ACC112 (cell line): ENCODE results near the gene PNLIP.

Experiments used
- H2AFZ ChIP-seq: fragments of 200-600 bp; sonication (generic); one replicate; pipeline ENCODE4 v1.6.0; 2017; ENCODE audit warnings: antibody characterized with exemption, low read length; ENCODE audit not compliant: unreplicated experiment
- H3K27ac ChIP-seq: fragments of 200-600 bp; sonication (generic); 2 replicates; pipeline ENCODE4 v1.5.1; 2014; ENCODE audit warnings: low read depth, mild to moderate bottlenecking, antibody characterized with exemption, low read length, moderate library complexity
- H3K27me3 ChIP-seq: fragments of 200-600 bp; sonication (generic); 2 replicates; pipeline ENCODE4 v1.6.1; 2014; ENCODE audit warnings: mild to moderate bottlenecking, antibody characterized with exemption, low read length, moderate library complexity, mixed read lengths; ENCODE audit not compliant: insufficient read depth
- H3K36me3 ChIP-seq: fragments of 200-600 bp; sonication (generic); 2 replicates; pipeline ENCODE4 v1.6.1; 2016; ENCODE audit warnings: mild to moderate bottlenecking, antibody characterized with exemption, low read length, moderate library complexity, mixed read lengths; ENCODE audit not compliant: insufficient read depth
- H3K4me1 ChIP-seq: fragments of 200-600 bp; sonication (generic); one replicate; pipeline ENCODE4 v1.6.1; 2016; ENCODE audit warnings: low read length, mixed read lengths; ENCODE audit not compliant: insufficient read depth, unreplicated experiment, control insufficient read depth
- H3K4me3 ChIP-seq: fragments of 200-600 bp; sonication (generic); 2 replicates; pipeline ENCODE4 v1.5.1; 2014; ENCODE audit warnings: mild to moderate bottlenecking, low read depth, low read length
- H3K79me2 ChIP-seq: fragments of 200-600 bp; sonication (generic); one replicate; pipeline ENCODE4 v1.6.0; 2016; ENCODE audit warnings: low read length; ENCODE audit not compliant: control insufficient read depth, unreplicated experiment, insufficient read depth

The PNLIP gene

GRCh38 chr10:116540814-116541213 is 4.9 kb upstream of the PNLIP start:
- no peak overlapping the region for H3K27ac ChIP-seq
- H2AFZ ChIP-seq, result no peak overlapping the region
- no peaks in the 10 kb centered on the region for H3K4me1 ChIP-seq
- no peak overlapping the region for H3K4me3 ChIP-seq
- H3K27me3 ChIP-seq, result peaks cover 17% of the 10 kb centered on the region
- no peaks in the 10 kb centered on the region for H3K36me3 ChIP-seq
- H3K79me2 ChIP-seq, result no peaks in the 10 kb centered on the region

GRCh38 chr10:116542007-116542677 is 3.6 kb upstream of the PNLIP start:
- Histone ChIP-seq H3K4me3 (no peak overlapping the region), H2AFZ (no peak overlapping the region), H3K79me2 (no peaks in the 10 kb centered on the region), H3K4me1 (no peaks in the 10 kb centered on the region), H3K27me3 (peaks cover 27% of the 10 kb centered on the region), H3K36me3 (no peaks in the 10 kb centered on the region), H3K27ac (no peak overlapping the region)

GRCh38 chr10:116545122-116545521 is 609 bp upstream of the PNLIP start:
- Histone ChIP-seq H3K4me1 (no peaks in the 10 kb centered on the region), H3K27me3 (peaks cover 35% of the 10 kb centered on the region), H2AFZ (no peak overlapping the region), H3K79me2 (no peaks in the 10 kb centered on the region), H3K36me3 (no peaks in the 10 kb centered on the region), H3K27ac (no peak overlapping the region), H3K4me3 (no peak overlapping the region)

GRCh38 chr10:116548301-116548700 is 2.6 kb downstream of the PNLIP start:
- H3K27me3 ChIP-seq, result peaks cover 31% of the 10 kb centered on the region
- H3K27ac ChIP-seq, result no peak overlapping the region
- H2AFZ ChIP-seq, result no peak overlapping the region
- no peaks in the 10 kb centered on the region for H3K36me3 ChIP-seq
- H3K4me1 ChIP-seq, result no peaks in the 10 kb centered on the region
- H3K4me3 ChIP-seq, result no peak overlapping the region
- H3K79me2 ChIP-seq, result no peaks in the 10 kb centered on the region

GRCh38 chr10:116553378-116553980 is 7.7 kb downstream of the PNLIP start:
- no peak overlapping the region for H2AFZ ChIP-seq
- H3K27me3 ChIP-seq, result peaks cover 23% of the 10 kb centered on the region
- H3K27ac ChIP-seq, result no peak overlapping the region
- no peaks in the 10 kb centered on the region for H3K4me1 ChIP-seq
- H3K79me2 ChIP-seq, result no peaks in the 10 kb centered on the region
- H3K4me3 ChIP-seq, result no peak overlapping the region
- no peaks in the 10 kb centered on the region for H3K36me3 ChIP-seq

- Histone ChIP-seq H3K79me2 (no peaks in the 10 kb centered on the region), H3K27ac (no peak overlapping the region), H3K36me3 (no peaks in the 10 kb centered on the region), H2AFZ (no peak overlapping the region), H3K4me1 (no peaks in the 10 kb centered on the region), H3K4me3 (no peak overlapping the region), H3K27me3 (peaks cover 22% of the 10 kb centered on the region)
Measured at GRCh38 chr10:116554628-116555027, 8.9 kb downstream of the PNLIP start.

- Histone ChIP-seq H3K27ac (no peak overlapping the region), H3K36me3 (no peaks in the 10 kb centered on the region), H3K27me3 (peaks cover 18% of the 10 kb centered on the region), H3K79me2 (no peaks in the 10 kb centered on the region), H3K4me1 (no peaks in the 10 kb centered on the region), H2AFZ (no peak overlapping the region), H3K4me3 (no peak overlapping the region)
Measured at GRCh38 chr10:116555880-116556279, 10.1 kb downstream of the PNLIP start.

- Histone ChIP-seq H3K79me2 (no peaks in the 10 kb centered on the region), H3K27me3 (peaks cover 29% of the 10 kb centered on the region), H3K4me3 (no peak overlapping the region), H2AFZ (no peak overlapping the region), H3K4me1 (no peaks in the 10 kb centered on the region), H3K36me3 (no peaks in the 10 kb centered on the region), H3K27ac (no peak overlapping the region)
Measured at GRCh38 chr10:116557305-116557880, 11.7 kb downstream of the PNLIP start.

GRCh38 chr10:116565534-116565933 is 19.8 kb downstream of the PNLIP start:
- peaks cover 18% of the 10 kb centered on the region for H3K27me3 ChIP-seq
- no peak overlapping the region for H2AFZ ChIP-seq
- H3K79me2 ChIP-seq, result no peaks in the 10 kb centered on the region
- no peak overlapping the region for H3K4me3 ChIP-seq
- H3K36me3 ChIP-seq, result no peaks in the 10 kb centered on the region
- H3K27ac ChIP-seq, result no peak overlapping the region
- no peaks in the 10 kb centered on the region for H3K4me1 ChIP-seq

- no peak overlapping the region for H2AFZ ChIP-seq
- no peak overlapping the region for H3K27ac ChIP-seq
- no peaks in the 10 kb centered on the region for H3K79me2 ChIP-seq
- H3K36me3 ChIP-seq, result no peaks in the 10 kb centered on the region
- no peaks in the 10 kb centered on the region for H3K4me1 ChIP-seq
- no peak overlapping the region for H3K4me3 ChIP-seq
- H3K27me3 ChIP-seq, result peaks cover 12% of the 10 kb centered on the region
Measured at GRCh38 chr10:116566932-116567331, 21.2 kb downstream of the PNLIP start.

GRCh38 chr10:116567335-116567734 is 21.6 kb downstream of the PNLIP start:
- Histone ChIP-seq H3K27ac (no peak overlapping the region), H3K79me2 (no peaks in the 10 kb centered on the region), H3K4me3 (no peak overlapping the region), H3K36me3 (no peaks in the 10 kb centered on the region), H2AFZ (no peak overlapping the region), H3K4me1 (no peaks in the 10 kb centered on the region), H3K27me3 (peaks cover 8% of the 10 kb centered on the region)
